ENCODE measurements around the gene STAC3. TPM values are rescaled to one million over a fixed set of nuclear protein-coding genes. Genes with fewer than 3 reads are reported as not detected.

STAC3 gene
- total and polyA plus RNA-seq, 2 experiments from 2014 or later = 5.4 to 28.4 TPM

DNA sequence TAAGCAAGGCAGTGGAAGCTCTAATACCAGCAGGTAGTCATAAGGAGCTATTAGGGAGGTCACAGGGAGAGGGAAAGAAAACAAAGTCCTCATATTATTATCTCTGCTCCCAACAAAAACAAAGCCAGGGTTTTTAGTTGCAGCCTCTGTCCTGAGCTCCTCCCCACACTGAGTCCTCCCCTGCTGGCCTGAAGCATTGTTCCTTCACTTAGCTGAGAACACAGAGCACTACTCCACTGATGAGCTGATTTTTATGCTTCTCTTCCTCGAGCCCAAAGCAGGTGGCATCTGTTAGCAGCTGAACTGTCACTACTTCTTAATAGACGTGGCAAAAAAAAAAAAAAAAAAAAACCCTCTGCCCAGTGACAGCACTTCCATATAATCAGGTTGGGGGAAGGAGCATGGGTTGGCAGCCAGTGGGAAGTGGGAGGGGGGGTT is 10.5 kb upstream of the STAC3 start:
- Histone ChIP-seq H3K4me1 (ENCODE audit: low read depth) (no peaks in the 10 kb centered on the region), H3K4me3 (no peak overlapping the region), H3K27me3 (no peaks in the 10 kb centered on the region), H3K9me3 (ENCODE audit: low read depth) (no peaks in the 10 kb centered on the region), H3K36me3 (peaks cover 27% of the 10 kb centered on the region), H3K27ac (no peak overlapping the region)
- no peak for DNase-seq (ENCODE audit: low read depth in 1 of 2, low spot score in 1 of 2)
- TF ChIP-seq, protein P1, sequence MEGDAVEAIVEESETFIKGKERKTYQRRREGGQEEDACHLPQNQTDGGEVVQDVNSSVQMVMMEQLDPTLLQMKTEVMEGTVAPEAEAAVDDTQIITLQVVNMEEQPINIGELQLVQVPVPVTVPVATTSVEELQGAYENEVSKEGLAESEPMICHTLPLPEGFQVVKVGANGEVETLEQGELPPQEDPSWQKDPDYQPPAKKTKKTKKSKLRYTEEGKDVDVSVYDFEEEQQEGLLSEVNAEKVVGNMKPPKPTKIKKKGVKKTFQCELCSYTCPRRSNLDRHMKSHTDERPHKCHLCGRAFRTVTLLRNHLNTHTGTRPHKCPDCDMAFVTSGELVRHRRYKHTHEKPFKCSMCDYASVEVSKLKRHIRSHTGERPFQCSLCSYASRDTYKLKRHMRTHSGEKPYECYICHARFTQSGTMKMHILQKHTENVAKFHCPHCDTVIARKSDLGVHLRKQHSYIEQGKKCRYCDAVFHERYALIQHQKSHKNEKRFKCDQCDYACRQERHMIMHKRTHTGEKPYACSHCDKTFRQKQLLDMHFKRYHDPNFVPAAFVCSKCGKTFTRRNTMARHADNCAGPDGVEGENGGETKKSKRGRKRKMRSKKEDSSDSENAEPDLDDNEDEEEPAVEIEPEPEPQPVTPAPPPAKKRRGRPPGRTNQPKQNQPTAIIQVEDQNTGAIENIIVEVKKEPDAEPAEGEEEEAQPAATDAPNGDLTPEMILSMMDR (IDR thresholded peaks at IDR 0.05; ENCODE audit: low read depth, low read length) = no peak

DNA sequence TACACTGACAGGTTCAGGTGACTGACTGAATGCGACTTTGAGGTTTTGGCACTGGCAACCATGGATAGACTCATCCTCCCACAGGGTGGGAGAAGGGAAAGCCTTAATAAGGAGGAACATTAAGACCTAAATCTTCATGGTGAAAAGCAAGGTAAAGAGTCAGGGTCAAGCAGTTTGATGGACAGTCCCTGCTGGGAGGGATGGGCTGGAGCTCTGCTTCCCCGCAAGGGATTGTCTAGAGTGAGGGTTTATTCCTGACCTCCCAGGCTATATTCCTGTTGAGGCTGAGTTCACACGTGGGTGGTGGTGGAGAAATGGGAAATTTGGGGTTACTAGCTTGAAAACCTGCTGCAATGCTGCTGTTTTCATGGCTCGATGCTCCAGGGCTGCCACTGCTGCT is 9.4 kb upstream of the STAC3 start:
- TF ChIP-seq, protein P1 (IDR thresholded peaks at IDR 0.05; ENCODE audit: low read depth, low read length) = no peak
- H3K4me1 ChIP-seq (ENCODE audit: low read depth) = no peaks in the 10 kb centered on the region
- no peak overlapping the region for H3K27ac ChIP-seq
- H3K27me3 ChIP-seq = no peaks in the 10 kb centered on the region
- H3K4me3 ChIP-seq = no peak overlapping the region
- H3K36me3 ChIP-seq = peaks cover 24% of the 10 kb centered on the region
- DNase-seq (ENCODE audit: low read depth in 1 of 2, low spot score in 1 of 2) = no peak
- no peaks in the 10 kb centered on the region for H3K9me3 ChIP-seq (ENCODE audit: low read depth)

DNA sequence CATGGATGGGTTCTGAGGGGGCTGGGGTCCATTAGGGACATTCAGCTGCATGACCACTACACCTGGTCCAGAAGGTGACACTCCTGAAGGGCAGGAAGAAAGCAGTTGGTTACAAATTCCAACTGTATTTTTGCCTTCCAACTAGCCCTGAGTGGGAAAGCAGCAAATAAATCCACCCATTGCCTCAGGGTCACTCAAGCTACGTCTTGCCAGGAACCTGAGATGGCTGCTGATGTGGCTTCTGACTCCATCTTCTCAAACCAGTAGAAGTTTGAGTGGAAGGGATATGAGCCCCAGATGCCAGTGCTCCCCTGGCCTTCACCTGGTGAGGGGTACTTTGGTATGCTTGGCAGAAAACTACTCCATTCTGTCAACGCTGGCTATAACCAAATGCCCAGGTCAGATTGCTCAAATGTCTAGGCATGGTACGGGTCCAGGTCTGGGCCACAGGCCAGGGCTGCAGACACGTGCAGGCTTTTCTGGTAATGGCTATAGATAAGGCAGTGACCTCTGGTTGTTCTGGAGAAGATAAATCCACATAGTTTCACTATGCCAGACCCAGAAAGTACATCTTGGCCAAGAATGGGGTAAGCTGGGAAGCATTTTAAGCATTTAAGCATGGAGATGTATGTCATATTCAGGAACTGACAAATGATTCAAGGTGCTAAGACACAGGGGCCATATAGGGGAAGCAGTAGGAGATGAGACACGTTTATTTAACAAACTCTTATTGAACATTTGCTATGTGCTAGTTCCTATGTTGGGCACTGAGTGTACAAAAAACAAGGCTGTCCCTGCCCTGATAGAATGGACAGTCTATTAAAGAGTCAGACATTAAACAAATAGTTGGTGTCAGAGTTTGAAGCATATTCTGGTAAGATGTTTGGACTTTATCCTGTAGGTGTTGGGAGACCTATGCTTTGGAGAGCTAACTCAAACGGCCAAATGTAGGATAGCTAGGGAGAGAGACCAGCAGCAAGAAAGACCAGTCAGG is 8.3 kb upstream of the STAC3 start:
- peaks cover 19% of the 10 kb centered on the region for H3K36me3 ChIP-seq
- peak in 1 of 2 donors; percentile 84 for DNase-seq (ENCODE audit: low read depth in 1 of 2, low spot score in 1 of 2)
- TF ChIP-seq, protein P1 (IDR thresholded peaks at IDR 0.05; ENCODE audit: low read depth, low read length) = no peak
- H3K27me3 ChIP-seq = no peaks in the 10 kb centered on the region
- H3K9me3 ChIP-seq (ENCODE audit: low read depth) = no peaks in the 10 kb centered on the region
- no peak overlapping the region for H3K4me3 ChIP-seq
- no peak overlapping the region for H3K27ac ChIP-seq
- H3K4me1 ChIP-seq (ENCODE audit: low read depth) = no peaks in the 10 kb centered on the region

DNA sequence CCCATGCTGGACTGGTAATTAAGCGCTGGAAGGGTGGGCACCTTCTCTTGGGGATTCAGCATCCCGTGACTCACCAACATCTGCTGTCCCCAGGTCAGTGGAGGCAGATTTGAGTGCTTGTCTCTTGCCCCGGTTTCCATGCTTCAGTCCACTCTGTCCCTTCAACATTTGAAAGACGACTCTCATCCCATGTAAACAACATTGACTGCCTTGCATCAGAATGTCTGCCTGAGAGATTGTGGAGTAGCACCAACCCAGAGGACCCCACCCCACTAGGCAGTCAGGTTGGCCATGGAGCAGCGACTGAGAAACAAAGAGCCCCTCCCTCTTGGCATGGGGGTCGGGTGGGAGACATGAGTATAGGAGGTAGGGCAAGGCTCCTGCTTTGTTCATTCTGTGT is 4.9 kb upstream of the STAC3 start:
- Histone ChIP-seq H3K9me3 (ENCODE audit: low read depth) (no peaks in the 10 kb centered on the region), H3K4me3 (no peak overlapping the region), H3K27ac (no peak overlapping the region), H3K27me3 (no peaks in the 10 kb centered on the region), H3K36me3 (peaks cover 19% of the 10 kb centered on the region), H3K4me1 (ENCODE audit: low read depth) (peaks cover 6% of the 10 kb centered on the region)
- TF ChIP-seq, protein P1 (IDR thresholded peaks at IDR 0.05; ENCODE audit: low read depth, low read length) = no peak
- DNase-seq (ENCODE audit: low read depth in 1 of 2, low spot score in 1 of 2) = no peak

DNA sequence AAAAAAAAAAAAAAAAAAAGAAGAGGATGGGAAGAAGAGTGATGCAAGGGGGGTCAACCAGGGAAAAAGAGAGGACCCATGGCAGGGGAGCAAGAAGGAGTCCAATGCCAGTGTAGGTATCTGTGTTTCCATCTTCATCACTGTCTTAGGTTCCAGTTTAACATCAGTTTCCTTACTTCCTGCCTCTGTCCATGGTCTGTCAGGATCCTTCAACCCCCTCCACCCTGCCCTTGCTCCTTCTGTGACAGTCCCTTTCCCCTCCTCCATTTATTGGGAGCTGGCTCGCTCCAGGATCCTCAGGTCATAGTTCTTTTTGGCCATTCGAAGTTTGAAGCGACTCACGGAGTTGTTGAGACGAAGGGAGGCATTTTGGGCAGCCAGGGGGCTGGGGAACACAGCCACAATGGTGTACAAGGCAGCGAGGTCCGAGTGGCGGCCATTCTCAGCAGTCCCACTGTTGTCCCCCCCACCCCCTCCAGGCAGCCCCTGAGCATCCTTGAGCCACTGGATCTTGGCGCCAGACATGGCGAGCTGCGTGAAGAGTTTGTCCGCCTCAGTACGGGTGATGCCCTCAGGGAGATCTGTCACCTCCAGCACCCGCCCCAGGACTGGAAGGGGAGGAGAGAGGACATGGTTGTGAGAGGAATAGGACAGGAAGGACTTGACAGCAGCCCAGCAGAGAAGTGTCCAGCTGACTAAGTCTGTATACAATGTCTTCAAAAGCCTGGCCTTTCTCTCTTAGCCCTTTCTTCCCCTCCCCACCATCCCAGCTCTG is 3.7 kb upstream of the STAC3 start:
- H3K27me3 ChIP-seq = no peaks in the 10 kb centered on the region
- DNase-seq (ENCODE audit: low read depth in 1 of 2, low spot score in 1 of 2) = no peak
- peaks cover 13% of the 10 kb centered on the region for H3K4me1 ChIP-seq (ENCODE audit: low read depth)
- no peak overlapping the region for H3K27ac ChIP-seq
- H3K4me3 ChIP-seq = no peak overlapping the region
- TF ChIP-seq, protein P1 (IDR thresholded peaks at IDR 0.05; ENCODE audit: low read depth, low read length) = no peak
- no peaks in the 10 kb centered on the region for H3K9me3 ChIP-seq (ENCODE audit: low read depth)
- H3K36me3 ChIP-seq = peaks cover 19% of the 10 kb centered on the region

Measured in cardiac muscle cell (in vitro differentiated cells and primary cell).